Measurements from ENCODE around the gene TMBIM1. TPM values are rescaled to one million over a fixed set of nuclear protein-coding genes. Genes with fewer than 3 reads are reported as not detected.

Gene TMBIM1
- total RNA-seq, 2 donors from 2014 or later = 82.8 to 225 TPM

- H3K27ac ChIP-seq = peak overlapping the region in 1 of 2 donors; percentile 23
- no peak for DNase-seq (ENCODE audit: low spot score)
- H3K27me3 ChIP-seq = no peaks in the 10 kb centered on the region
- no peak for TF ChIP-seq CTCF (IDR thresholded peaks at IDR 0.05)
- peaks cover 85% of the 10 kb centered on the region for H3K36me3 ChIP-seq
- H3K4me3 ChIP-seq = no peak overlapping the region
- H3K4me1 ChIP-seq = peaks cover 0 to 16% of the 10 kb centered on the region in 2 donors
- H3K9me3 ChIP-seq = no peaks in the 10 kb centered on the region
Measured at GRCh38 chr2:218252509-218253231, 39.6 kb downstream of the TMBIM1 start.

DNA sequence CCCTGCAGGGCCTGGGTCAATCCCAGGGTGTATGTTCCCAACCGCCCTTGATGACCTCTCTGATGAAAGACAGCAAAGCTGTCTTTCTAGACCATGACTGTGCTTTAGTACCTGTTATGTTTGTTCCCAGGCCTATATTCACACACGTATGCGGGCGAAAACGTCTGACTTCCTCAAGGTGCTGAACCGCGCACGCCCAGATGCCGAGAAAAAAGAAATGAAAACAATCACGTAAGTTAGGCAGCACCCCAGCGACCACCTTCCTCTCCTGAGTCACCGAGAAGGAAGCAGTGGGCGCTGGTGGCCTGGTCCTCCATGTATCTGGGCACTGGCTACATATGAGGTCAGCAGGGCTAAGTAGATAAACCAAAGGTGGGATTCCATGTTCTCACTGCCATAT is 42.6 kb downstream of the TMBIM1 start:
- Histone ChIP-seq H3K27ac (no peak overlapping the region), H3K4me1 (peaks cover 0 to 10% of the 10 kb centered on the region in 2 donors), H3K27me3 (no peaks in the 10 kb centered on the region), H3K36me3 (peaks cover 97% of the 10 kb centered on the region), H3K9me3 (no peaks in the 10 kb centered on the region), H3K4me3 (no peak overlapping the region)
- DNase-seq (ENCODE audit: low spot score) = peak; percentile 54
- TF ChIP-seq CTCF (IDR thresholded peaks at IDR 0.05) = no peak

- peaks cover 0 to 13% of the 10 kb centered on the region in 2 donors for H3K4me1 ChIP-seq
Measured at GRCh38 chr2:218245214-218245613, 47.1 kb downstream of the TMBIM1 start.

GRCh38 chr2:218244665-218245064 is 47.6 kb downstream of the TMBIM1 start:
- Histone ChIP-seq H3K4me1 (peaks cover 0 to 13% of the 10 kb centered on the region in 2 donors), H3K4me3 (no peak overlapping the region), H3K36me3 (peaks cover 81% of the 10 kb centered on the region), H3K27ac (peak overlapping the region in 1 of 2 donors; percentile 15), H3K27me3 (no peaks in the 10 kb centered on the region), H3K9me3 (no peaks in the 10 kb centered on the region)
- TF ChIP-seq CTCF (IDR thresholded peaks at IDR 0.05) = no peak
- DNase-seq (ENCODE audit: low spot score) = no peak

More at GRCh38 chr2:218245214-218245613, 47.1 kb downstream of the TMBIM1 start:
- H3K9me3 ChIP-seq = no peaks in the 10 kb centered on the region
- TF ChIP-seq CTCF (IDR thresholded peaks at IDR 0.05) = no peak
- no peak overlapping the region for H3K4me3 ChIP-seq
- H3K27me3 ChIP-seq = no peaks in the 10 kb centered on the region
- peaks cover 81% of the 10 kb centered on the region for H3K36me3 ChIP-seq
- DNase-seq (ENCODE audit: low spot score) = no peak
- peak overlapping the region; percentile 10 to 12 for H3K27ac ChIP-seq

GRCh38 chr2:218244204-218244603 is 48.1 kb downstream of the TMBIM1 start:
- Histone ChIP-seq H3K36me3 (peaks cover 81% of the 10 kb centered on the region), H3K4me1 (peaks cover 0 to 13% of the 10 kb centered on the region in 2 donors), H3K27me3 (no peaks in the 10 kb centered on the region), H3K9me3 (no peaks in the 10 kb centered on the region), H3K4me3 (no peak overlapping the region), H3K27ac (peak overlapping the region in 1 of 2 donors; percentile 15)
- no peak for TF ChIP-seq CTCF (IDR thresholded peaks at IDR 0.05)
- DNase-seq (ENCODE audit: low spot score) = no peak
